Suppressor macrophage (primary cell): Measurements from ENCODE around the gene KLHL3.

ENCODE experiments used
- DNase-seq, 4 experiments: peaks; one replicate each; pipeline ENCODE4 v3.0.0-alpha.2; 2020 to 2022

The KLHL3 gene

DNA sequence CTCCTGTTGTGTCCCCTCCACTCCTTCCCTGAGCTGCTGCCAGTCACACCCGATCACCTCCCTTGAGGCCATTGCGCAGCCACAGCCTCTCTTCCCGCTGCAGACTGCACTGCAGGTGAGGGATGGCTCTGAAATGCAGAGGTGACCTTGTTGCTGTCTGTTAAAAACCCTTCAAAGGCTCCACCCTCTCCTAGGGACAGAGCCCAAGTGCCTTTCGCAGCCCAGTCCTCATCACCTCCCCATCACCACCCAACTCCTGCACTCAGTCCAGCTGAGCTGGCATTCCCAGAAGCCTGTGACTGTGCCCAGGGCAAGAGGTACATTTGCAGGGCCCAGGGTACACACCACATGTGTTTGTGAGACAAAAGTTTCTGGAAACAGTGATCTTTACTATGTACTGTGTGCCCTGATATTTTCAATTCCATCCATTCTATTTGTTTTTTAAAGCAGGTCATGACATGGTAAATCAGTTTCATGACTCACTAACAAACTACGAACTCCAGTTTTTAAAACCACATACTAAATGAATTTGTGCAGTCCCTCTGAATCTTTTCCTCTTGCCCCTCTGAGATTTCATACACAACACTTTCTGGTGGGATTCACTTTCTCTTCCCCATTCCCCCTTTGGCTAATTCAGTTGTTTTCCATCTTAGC lies 163.7 kb downstream of the KLHL3 start:
- DNase-seq = no peak

DNA sequence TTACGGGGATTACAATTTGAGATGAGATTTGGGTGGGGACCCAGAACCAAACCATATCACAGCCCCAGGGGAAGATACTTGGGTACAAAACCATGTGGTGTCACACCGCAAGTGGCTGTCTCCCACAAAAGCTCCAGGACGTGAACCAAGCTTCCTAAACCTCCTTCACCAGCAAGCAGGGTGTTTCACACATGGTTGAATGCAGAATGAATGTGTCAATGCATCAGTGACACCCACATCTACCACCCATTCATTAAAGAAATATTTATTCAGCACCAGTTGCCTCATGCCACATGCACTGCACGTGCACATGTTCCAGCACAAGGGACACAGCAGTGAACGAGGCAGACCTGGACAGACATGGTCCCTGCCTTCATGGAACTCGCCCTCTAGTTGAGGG lies 165.8 kb downstream of the KLHL3 start:
- DNase-seq = no peak
